NCI-H1417 treated with DMSO at 0.1 percent for 48 hours (cell line): ENCODE measurements around the gene AHCTF1.
"Not testable (repeated sequence)": the region's sequence is repeated elsewhere in the genome, so short reads cannot be mapped to it uniquely, and the experiment has no call there.

Experiments
- DNase-seq: peaks from one replicate; lab custom pipeline; 2025; lab: John Stamatoyannopoulos, UW

The AHCTF1 gene

DNA sequence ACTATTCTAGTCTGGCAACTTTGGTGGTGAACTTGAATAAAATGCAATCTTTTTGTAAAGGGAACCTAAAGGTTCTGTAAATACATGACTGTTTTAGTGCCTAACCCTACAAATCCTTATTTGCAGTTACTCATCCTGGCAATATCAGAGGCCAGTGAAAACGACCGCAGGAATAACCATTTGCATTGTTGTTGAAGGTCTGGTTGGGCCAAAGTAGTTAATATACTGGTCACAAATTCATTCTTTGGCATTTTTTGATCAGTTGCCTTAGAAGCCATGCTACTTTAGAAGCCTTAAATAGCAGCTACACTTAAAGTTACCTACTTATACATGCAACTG lies 93.7 kb downstream of the AHCTF1 start:
- no peak for DNase-seq

DNA sequence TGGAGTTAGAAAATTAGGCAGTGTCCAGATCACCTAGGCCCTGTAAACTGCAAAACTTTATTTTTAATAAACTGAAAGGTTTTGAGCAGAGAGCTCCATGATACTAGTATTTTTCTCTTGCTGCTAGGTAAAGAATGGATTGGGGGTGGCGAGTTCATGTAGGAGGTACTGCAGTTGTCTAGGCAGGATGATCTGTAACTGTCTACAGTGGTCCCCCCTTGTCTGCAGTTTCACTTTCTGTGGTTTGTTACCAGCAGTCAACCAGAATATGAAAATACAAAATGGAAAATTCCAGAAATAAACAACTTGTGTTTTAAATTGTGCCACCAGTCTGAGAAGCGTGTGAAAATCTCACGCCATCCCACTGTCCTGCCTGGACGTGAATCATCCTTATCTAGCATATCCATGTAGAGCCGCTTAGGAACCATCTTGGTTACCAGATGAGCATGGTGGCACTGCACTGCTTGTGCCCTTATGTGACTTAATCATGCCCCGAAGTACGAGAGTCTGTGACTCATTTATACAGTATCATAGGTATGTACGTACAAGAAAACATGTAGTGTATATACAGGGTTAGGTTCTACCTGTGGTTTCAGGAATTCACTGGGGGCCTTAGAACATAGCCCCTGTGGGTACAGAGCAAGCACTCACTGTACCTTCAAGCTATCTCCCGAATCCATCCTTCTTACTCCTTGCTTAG lies 94.2 kb downstream of the AHCTF1 start:
- no peak for DNase-seq

DNA sequence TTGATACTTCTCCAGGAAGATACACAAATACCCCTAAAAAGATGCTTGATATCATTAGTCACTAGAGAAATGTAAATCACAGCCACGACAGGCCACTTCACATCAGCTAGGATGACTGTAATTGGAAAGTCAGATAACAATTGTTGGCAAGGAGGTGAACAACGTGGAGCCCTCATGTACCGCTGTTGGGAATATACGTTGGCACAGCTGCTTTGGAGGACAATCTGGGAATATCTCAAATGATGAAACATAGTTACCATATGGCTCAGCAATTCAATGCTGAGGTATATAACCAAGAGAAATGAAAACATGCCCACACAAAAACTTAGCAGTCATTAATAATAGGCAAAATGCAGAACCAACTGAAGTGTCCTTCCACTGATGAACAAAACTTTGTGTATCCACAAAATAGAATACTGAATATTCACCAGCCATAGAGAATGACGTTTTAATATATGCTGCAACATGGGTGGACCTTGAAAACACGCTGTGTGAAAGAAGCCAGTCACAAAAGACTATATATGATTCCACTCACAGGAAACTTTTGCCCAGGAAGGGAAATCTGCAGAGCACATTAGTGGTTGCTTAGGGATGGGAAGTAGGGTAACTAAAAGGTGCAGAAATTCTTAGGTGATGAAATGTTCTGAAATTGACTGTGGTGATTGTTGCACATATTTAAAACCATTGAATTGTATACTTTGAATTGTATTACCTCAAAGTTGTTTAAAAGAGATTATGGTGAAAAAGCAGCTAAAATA lies 95.4 kb downstream of the AHCTF1 start:
- DNase-seq, result no peak

DNA sequence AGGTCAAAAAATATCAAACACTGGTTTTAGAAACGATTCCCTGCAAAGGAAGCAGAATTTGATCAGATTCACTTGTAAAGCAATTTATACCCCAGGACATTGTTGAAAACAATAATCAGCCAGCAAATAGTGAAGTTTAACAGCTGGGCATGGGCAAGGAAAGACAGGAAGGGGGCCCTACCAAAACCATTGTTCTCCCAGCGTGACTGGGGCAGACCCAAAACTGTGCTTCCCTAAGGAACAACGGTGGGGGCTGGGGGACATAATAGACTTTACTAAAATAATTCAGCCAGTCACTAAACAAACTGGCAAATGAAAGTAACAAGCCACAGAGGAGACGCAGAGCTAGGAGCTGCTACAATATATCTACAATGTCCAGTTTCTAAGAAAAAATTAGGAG lies 100.2 kb downstream of the AHCTF1 start:
- no peak for DNase-seq

DNA sequence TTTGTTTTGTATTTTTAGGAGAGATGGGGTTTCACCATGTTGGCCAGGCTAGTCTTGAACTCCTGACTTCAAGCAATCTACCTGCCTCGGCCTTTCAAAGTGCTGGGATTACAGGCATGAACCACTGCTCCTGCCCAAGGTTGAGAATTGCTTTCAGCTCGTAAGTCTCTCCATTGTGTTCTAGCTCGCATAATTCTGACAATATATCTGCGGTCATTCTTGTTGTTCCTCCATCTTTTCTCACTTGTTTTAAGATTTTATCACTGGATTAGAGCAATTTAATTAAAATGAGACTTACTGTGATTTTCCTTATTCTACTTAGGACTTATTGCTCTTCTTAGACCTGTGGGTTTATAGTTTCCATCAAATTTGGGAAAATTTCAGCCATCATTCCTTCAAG lies 102.9 kb downstream of the AHCTF1 start:
- no peak for DNase-seq

DNA sequence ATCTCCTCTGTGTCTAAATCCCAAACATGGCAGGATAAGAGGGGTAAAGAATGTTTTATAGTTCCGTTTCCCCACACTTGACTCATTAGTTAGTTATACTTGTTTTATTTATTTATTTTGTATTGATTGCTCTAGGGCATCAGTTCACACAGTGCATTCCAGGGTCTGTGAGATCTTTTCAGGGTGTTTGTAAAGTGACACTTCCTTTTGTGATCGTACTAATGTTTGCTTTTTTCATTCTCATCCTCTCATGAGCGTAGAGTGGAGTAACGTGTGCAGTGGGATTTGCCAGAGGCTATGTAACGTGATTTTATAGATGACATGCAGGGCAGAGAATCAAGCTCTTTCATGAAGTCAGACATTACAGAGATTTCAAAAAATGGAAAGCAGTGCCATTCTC lies 104.4 kb downstream of the AHCTF1 start:
- no peak for DNase-seq

DNA sequence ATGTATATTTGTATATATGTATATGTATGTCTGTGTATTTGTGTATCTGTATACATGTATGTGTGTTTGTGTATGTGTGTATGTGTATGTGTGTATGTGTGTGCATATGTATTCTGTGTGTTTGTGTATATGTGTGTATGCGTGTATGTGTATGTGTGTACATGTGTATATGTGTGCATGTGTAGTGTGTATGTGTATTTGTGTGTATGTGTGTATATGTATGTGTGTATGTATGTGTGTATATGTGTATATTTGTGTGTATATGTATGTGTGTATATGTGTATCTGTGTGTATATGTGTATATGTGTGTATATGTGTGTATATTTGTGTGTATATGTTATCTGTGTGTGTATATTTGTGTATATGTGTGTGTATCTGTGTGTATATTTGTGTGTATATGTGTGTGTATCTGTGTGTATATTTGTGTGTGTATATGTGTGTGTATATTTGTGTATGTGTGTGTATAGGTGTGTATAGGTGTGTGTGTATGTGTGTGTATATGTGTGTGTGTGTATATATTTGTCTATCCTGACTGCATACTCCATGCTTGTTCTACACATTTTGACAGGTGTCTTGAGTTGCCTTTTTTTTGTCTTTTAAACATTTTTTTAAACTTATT lies 106.1 kb downstream of the AHCTF1 start:
- DNase-seq, result no peak

DNA sequence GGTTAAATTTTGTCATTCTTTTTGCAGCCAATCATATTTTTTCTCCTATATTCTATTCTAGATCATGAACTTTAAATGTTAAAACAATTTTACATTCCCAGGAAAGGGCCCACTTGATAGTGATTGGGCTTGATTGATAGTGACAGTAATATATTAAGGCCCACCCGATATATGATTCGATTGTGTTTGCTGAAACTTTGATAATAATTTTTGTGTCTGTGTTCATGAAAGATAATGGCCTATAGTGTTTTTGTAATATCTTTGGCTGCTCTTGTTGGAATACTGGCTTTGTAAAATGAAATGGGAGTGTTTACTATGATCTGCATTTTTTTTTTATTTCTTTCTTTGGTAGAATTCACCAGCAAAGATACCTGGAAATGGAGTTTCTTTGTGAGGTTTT lies 107.2 kb downstream of the AHCTF1 start:
- no peak for DNase-seq

DNA sequence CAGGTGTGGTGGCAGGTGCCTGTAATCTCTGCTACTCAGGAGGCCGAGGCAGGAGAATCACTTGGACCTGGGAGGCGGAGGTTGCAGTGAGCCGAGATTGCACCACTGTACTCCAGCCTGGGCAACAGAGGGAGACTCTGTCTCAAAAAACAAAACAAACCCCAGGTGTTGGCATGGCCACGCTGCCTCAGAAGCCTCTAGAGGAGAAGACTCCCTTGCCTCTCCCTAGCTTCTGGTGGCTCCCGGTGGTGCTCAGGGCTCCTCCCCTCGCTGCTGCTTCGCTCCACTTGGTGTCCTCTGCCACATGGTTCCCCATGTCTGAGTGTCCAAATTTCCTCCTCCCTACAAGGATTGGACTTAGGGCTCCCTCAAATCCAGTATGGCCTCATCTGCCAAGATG lies 109.6 kb downstream of the AHCTF1 start:
- not testable (repeated sequence) for DNase-seq

DNA sequence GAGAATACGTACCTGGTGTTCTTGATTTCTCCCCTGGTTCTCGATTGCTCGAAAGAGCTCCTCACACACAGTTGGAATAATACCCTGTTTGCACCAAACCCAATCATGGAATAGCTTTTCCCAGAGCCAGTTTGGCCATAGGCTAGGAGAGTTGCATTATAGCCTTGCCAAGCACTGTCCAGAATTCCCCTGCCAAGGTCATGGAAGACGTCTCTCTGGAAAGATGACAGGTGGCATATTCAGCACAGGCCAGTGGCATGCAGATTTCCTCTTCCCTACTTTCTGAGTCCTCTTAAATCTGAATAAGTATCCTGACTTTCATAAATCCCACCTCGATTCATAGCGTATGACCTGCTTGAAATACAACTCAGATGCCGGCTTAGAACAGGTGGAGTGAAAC lies 111.1 kb downstream of the AHCTF1 start:
- no peak for DNase-seq

DNA sequence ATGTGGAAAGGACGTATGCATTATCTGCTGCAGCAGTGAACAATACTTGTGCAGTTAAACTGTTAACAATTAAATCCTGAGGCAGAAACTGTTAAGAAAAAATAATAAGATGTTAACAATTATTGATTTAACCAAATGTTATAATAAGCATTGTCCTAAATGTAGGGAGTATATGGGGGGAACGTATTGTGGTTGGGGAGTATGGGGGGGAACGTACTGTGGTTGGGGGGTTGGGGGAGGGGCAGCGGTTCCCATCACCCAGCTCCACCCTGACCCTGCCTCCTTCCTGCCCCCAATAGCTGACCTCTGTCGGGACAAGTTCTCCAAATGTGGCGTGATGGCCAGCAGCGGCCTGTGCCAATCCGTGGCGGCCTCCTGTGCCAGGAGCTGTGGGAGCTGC lies 114.0 kb downstream of the AHCTF1 start:
- not testable (repeated sequence) for DNase-seq

DNA sequence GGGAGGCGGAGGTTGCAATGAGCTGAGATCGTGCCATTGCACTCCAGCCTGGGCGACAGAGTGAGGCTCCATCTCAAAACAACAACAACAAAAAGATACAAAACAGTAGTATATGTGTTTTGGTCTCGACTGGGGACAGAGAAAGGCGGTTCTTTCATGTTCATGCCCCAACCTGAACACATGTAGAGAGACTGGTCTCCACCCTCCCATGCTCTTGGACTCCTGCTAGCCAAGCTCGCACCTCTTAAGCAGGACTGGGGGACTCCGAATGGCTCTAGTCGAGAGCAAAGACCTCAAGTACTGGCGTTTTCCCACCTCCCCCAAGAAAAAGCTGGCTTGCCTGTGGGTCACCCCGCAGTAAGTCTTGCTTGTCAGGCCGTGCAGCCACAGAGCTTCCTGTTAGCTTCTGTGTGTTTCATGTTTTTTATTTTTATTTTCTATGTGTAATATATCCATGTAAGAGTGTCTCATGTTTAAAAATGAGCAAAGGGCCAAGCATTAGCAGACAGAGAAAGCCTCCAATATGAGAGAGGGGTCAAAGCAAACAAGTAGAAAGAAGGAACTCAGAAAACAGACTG lies 116.0 kb downstream of the AHCTF1 start:
- DNase-seq, result no peak

DNA sequence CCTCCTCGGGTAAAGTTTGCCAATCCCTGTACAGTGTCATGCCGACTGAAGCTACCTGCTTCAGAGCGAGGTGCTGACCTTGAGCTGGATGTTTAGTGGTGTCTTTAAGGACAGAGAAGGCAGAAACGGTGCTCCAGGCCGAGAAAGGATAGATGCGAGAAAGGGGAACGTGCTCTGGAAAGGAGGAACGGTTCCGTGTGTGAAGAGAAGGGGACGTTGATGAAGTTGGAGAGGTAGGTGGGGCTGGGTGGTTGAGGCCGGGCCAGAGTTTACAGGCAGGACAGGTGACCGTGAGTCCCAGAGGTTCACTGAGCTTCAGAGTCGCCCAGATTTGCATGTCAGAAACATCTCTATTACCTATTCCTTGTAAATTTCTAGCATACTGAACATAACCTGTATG lies 116.9 kb downstream of the AHCTF1 start:
- no peak for DNase-seq

DNA sequence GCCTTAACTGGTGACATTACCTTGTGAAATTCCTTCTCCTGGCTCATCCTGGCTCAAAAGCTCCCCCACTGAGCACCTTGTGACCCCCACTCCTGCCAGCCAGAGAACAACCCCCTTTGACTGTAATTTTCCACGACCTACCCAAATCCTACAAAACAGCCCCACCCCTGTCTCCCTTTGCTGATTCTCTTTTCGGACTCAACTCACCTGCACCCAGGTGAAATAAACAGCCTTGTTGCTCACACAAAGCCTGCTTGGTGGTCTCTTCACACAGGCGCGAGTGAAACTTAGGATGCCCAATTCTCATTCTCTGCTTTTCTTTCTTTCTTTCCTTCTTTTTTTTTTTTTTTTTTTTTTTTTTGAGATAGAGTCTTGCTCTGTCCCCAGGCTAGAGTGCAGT lies 118.4 kb downstream of the AHCTF1 start:
- not testable (repeated sequence) for DNase-seq

DNA sequence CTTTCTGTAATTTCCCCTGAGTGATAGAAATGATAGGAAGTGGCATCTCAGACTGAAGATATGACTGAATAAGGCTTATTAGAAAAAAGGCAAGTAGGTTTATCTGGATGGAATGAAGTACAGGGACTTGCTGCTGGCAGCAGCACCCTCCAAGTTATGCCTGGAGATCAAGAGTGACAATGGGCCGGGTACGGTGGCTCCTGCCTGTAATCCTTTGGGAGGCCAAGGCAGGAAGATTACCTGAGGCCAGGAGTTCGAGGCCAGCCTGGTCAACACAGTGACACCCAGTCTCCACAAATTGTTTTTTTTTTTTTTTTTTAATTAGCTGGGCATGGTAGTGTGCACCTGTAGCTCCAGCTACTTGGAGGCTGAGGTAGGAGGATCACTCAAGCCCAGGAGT lies 119.8 kb downstream of the AHCTF1 start:
- DNase-seq, result no peak

DNA sequence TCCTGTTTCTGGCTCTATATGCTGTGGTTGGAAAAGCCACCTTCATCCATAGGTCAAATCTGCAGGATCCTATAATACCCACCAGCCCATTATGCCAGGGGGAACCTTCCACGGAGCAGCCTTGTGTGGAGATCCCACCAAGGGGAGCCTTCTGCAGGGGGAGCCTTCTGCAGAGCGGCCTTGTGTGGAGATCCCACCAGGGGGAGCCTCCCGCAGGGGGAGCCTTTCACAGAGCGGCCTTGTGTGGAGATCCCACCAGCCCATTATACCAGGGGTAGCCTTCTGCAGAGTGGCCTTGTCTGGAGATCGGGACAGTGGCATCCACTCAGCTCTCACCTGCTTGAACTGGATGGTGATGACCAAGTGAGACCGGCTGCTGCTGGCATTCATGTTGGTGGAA lies 122.3 kb downstream of the AHCTF1 start:
- no peak for DNase-seq

DNA sequence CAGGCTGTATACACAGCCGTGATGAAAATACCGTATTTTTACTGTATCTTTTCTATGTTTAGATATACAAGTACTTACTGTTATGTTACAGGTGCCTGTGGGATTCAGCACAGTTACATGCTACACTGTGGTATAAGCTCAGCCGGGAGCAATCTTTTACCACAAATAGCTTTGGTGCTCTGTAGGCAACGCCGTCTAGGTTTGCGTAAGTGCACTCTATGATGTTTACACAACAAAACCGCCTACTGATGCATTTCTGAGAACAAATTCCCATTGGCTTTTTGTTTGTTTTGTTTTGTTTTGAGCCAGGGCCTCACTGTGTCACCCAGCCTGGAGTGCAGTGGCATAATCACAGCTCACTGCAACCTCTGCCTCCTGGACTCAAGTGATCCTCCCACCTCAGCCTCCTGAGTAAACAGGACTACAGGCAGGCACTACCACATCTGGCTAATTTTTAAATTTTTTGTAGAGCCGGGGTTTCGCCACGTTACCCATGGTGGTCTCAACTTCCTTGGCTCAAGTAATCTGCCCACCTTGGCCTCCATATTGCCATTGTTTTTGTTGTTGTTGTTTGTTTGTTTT lies 126.5 kb downstream of the AHCTF1 start:
- DNase-seq, result no peak

DNA sequence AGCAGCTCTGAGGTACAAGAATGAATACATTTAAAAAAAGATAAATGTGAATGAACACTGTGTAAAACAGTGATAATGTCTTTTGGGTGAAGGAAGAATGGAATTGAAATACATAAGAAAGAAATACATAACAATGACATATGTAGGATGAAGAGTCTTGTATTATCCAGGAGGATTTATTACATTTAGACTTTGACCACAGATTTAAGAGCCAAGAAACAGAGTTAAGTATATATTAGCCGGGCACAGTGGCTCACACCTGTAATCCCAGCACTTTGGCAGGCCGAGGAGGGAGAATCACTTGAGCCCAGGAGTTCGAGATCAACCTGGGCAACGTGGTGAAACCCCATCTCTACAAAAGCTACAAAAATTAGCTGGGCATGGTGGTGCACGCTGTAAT lies 127.9 kb downstream of the AHCTF1 start:
- no peak for DNase-seq

DNA sequence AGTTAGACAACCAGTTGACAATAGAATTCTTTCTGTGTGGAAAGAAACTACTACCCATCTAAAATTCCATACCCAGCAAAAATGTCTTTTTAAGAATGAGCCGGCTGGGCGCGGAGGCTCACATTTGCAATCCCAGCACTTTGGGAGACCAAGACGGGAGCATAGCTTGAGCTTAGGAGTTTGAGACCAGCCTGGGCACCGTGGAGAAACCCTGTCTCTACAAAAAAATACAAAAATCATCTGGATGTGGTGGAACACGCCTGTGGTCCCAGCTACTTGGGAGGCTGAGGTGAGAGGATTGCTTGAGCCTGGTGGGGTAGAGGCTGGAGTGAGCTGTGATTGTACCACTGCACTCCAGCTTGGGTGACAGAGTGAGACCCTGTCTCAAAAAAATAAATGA lies 128.4 kb downstream of the AHCTF1 start:
- DNase-seq, result no peak

DNA sequence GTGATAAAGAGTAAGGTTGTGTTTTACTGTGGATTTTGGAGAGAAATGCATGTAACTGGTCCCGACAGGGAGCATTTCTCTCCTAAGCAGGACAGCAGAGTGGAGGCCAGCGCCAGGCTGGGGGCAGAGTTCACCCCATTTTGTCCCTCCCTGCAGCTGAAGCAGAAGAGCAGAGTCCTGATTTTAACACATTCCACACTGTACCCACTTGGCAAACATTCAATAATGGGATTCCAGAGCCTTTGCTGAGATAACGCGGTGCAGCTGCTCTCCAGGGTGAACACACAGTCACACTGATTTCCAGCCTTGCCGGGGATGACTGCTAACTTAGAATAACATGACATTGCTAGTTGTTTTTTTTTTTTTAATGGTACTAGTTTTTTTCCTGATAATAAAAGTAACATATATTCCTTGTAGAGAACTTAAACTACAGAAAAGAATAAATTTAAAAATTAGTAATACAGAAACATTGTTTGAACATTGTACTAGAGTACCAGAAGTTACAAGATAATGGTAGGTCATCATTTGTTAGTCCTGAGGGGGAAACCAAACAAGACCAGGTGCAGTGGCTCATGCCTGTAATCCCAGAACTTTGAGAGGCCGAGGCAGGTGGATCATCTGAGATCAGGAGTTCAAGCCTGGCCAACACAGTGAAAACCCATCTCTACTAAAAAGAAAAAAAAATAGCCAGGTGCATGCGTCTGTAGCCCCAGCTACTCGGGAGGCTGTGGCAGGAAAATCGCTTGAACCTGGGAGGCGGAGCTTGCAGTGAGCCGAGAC lies 130.3 kb downstream of the AHCTF1 start:
- DNase-seq, result no peak

DNA sequence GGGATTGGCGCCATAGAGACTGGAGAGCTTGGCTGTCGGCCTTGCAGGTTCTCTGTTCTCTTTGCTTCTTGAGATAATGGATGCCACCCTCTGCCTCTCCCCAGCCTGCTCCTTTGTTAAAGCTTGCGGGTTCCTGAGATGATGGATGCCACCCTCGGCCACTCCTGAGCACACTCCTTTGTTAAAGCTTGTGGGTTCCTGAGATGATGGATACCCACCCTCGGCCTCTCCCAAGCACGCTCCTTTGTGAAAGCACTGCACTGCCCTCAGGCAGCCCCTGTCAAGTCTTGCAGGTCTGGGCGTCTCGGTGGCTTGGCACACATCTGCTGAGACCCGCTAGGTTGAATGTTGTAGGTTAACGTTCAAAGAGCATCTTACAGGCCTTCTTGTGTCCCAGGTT lies 131.0 kb downstream of the AHCTF1 start:
- no peak for DNase-seq

DNA sequence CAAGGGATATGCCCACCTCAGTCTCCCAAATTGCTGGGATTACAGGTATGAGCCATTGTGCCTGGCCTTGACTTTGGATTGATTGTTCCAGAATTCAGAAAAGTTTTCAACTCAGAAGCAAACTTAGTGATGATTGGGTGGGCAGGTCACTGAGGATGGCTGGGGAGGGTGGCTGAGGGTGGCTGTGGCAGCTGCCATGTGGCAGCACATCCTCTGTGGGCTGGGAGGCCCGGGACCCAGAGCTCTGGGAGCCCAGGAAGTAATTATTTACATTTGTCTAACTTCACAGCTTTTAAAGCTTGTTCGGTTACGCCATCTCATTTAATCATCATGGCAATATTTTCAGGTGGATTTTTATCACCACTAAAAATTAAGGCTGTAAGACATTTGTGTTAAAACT lies 131.4 kb downstream of the AHCTF1 start:
- DNase-seq, result no peak
